Kidney (tissue), 14 donors: ENCODE data around the gene TAS2R38. TPM values are rescaled to one million over a fixed set of nuclear protein-coding genes. Genes with fewer than 3 reads are reported as not detected.

ENCODE experiments used
- DNase-seq, 5 donors: peaks; one replicate each; pipeline ENCODE4 v3.0.0-alpha.2; 2013 to 2020
- FAIRE-seq: peaks from 2 replicates; lab custom pipeline; 2012; peaks lifted over from hg19 to GRCh38; lab: Jason Lieb, UNC
- H3K27ac ChIP-seq, 2 donors: one replicate each; pipeline ENCODE4 v1.7.0; 2013; ENCODE audit warnings: low read depth in 2 of 2, low read length in 2 of 2, inconsistent platforms in 1 of 2
- H3K27me3 ChIP-seq: one replicate; pipeline ENCODE4 v1.7.1; 2013; ENCODE audit warnings: low read length, inconsistent platforms; ENCODE audit not compliant: control insufficient read depth, insufficient read depth
- H3K36me3 ChIP-seq, 3 donors: one replicate each; pipeline versions ENCODE4 v1.7.0 to v1.7.1; 2013; ENCODE audit warnings: low read length in 3 of 3, control low read depth in 1 of 3, inconsistent platforms in 1 of 3; ENCODE audit not compliant: insufficient read depth in 3 of 3, control insufficient read depth in 2 of 3
- H3K4me1 ChIP-seq, 3 donors: one replicate each; pipeline versions ENCODE4 v1.7.0 to v1.7.1; 2013; ENCODE audit warnings: low read length in 3 of 3, inconsistent platforms in 1 of 3, low read depth in 1 of 3; ENCODE audit not compliant: control insufficient read depth in 2 of 3, insufficient read depth in 2 of 3
- H3K4me3 ChIP-seq, 3 donors: one replicate each; pipeline versions ENCODE4 v1.7.0 to v1.8.1; 2013; ENCODE audit warnings: low read length in 3 of 3, control low read depth in 1 of 3, inconsistent platforms in 1 of 3
- H3K9ac ChIP-seq, 3 donors: one replicate each; pipeline versions ENCODE4 v1.7.0 to v1.7.1; 2013; ENCODE audit warnings: low read length in 3 of 3, control low read depth in 1 of 3, inconsistent platforms in 1 of 3
- H3K9me3 ChIP-seq, 3 donors: one replicate each; pipeline versions ENCODE4 v1.7.0 to v1.7.1; 2013; ENCODE audit warnings: low read length in 3 of 3, control low read depth in 1 of 3, inconsistent platforms in 1 of 3; ENCODE audit not compliant: control insufficient read depth in 2 of 3, insufficient read depth in 1 of 3
- intact Hi-C: fragments of 100-400 bp; cut with DNase I; formaldehyde crosslinking; loops from one replicate; pipeline ENCODE4 v1.11.1; 2022
- polyA plus RNA-seq: library from polyadenylated mRNA; stranded (reverse); fragments of 350-450 nt; fragmentation: Illumina TruSeq; extraction: RNeasy Lipid Tissue Mini Kit (QIAGEN cat#74804); gene quantifications from one replicate; pipeline ENCODE4 v1.2.3, GENCODE V29; 2014; ENCODE audit warnings: low read depth, low replicate concordance; ENCODE audit not compliant: insufficient read depth
- total RNA-seq: library from RNA; stranded (reverse); fragmentation: NEBNext Ultra II Directional; extraction: Animal tissue kit (Norgen Biotek cat#: 25700); gene quantifications from one replicate; pipeline ENCODE4 v1.2.1, GENCODE V29; 2021
- TF ChIP-seq, protein P1 (sequence below): IDR thresholded peaks from 3 replicates; pipeline ENCODE4 v1.5.1; 2012; ENCODE audit warnings: mild to moderate bottlenecking, moderate library complexity, borderline replicate concordance; ENCODE audit not compliant: insufficient read depth; ENCODE audit errors: extremely low read depth
- donor health status: control.
- donor health status: control.
- donor health status: control.
- donor health status: control.
- donor health status: control.
- donor health status: DM: yes; HTN: yes; CAD: no.
- donor health status: Normal renal cell carcinoma (clear cell type).

TAS2R38 gene
- total and polyA plus RNA-seq, 2 donors from 2014 or later, result not detected

DNA sequence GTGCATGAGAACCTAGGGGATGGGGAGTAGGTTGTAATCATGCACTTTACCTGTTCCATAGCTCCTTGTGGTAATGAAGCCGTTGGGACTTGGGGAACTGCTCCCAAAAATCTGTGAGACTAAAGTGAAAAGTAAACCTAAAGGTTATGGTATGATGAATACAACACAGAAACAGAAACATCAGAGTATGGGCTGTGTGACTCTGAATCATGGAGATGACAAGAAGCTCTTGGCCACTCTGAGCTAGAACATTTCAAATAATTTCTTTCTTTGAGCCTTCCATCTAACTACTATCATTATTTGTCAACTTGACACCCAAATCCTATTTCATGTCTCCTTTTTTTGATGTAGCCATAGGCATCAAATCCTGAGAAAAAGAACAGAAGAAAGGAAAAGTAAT lies 29.7 kb downstream of the TAS2R38 start:
- Histone ChIP-seq H3K27ac (no peak overlapping the region), H3K27me3 (no peaks in the 10 kb centered on the region), H3K4me1 (no peaks in the 10 kb centered on the region), H3K36me3 (no peaks in the 10 kb centered on the region), H3K9me3 (peaks cover 0 to 11% (median 5%) of the 10 kb centered on the region in 3 donors), H3K9ac (no peak overlapping the region), H3K4me3 (no peak overlapping the region)
- TF ChIP-seq, protein P1, sequence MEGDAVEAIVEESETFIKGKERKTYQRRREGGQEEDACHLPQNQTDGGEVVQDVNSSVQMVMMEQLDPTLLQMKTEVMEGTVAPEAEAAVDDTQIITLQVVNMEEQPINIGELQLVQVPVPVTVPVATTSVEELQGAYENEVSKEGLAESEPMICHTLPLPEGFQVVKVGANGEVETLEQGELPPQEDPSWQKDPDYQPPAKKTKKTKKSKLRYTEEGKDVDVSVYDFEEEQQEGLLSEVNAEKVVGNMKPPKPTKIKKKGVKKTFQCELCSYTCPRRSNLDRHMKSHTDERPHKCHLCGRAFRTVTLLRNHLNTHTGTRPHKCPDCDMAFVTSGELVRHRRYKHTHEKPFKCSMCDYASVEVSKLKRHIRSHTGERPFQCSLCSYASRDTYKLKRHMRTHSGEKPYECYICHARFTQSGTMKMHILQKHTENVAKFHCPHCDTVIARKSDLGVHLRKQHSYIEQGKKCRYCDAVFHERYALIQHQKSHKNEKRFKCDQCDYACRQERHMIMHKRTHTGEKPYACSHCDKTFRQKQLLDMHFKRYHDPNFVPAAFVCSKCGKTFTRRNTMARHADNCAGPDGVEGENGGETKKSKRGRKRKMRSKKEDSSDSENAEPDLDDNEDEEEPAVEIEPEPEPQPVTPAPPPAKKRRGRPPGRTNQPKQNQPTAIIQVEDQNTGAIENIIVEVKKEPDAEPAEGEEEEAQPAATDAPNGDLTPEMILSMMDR, result no peak
- intact Hi-C loops, result no loop called here
- FAIRE-seq, result no peak
- DNase-seq, result no peak

DNA sequence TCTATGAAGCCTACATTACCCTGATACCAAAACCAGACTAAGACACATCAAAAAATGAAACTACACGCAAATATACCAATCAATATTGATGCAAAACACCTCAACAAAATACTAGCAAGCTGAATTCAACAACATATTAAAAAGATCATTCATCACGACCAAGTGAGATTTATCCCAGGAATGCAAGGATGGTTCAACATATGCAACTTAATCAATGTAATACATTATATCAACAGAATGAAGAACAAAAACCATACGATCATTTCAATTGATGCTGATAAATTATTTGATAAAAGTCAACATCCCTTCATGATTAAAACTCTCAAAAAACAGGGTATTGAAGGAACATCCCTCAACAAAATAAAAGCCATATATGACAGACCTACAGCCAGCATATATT lies 32.5 kb downstream of the TAS2R38 start:
- H3K36me3 ChIP-seq, result no peaks in the 10 kb centered on the region
- no peak overlapping the region for H3K27ac ChIP-seq
- no peak overlapping the region for H3K4me3 ChIP-seq
- H3K4me1 ChIP-seq, result no peaks in the 10 kb centered on the region
- no peak overlapping the region for H3K9ac ChIP-seq
- peaks cover 0 to 11% (median 5%) of the 10 kb centered on the region in 3 donors for H3K9me3 ChIP-seq
- no peak for FAIRE-seq
- no peak for DNase-seq
- TF ChIP-seq, protein P1, result no peak
- H3K27me3 ChIP-seq, result no peaks in the 10 kb centered on the region
- intact Hi-C loops, result no loop called here

DNA sequence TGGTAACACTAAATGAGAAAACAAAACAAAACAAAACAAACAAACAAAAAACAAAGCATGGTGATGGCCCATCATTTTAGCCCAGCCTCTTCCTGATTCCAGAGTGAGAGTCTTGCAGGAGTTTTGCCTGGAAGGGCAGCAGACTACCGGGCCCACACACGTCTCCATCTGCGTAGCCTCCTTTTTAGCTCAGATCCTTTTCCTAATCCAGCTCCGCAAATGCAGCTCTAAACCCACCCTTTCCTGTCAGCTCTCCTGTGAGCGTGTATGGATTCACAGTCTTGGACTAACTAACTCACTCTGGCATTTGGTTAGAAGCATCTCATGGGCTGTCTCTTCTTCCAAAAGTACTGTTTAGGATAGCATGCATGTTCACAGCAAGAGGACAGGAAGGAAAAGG lies 43.4 kb downstream of the TAS2R38 start:
- no peaks in the 10 kb centered on the region for H3K36me3 ChIP-seq
- no peak for DNase-seq
- no peak overlapping the region for H3K9ac ChIP-seq
- H3K4me1 ChIP-seq, result no peaks in the 10 kb centered on the region
- TF ChIP-seq, protein P1, result no peak
- intact Hi-C loops, result no loop called here
- no peaks in the 10 kb centered on the region for H3K27me3 ChIP-seq
- no peak for FAIRE-seq
- H3K4me3 ChIP-seq, result no peak overlapping the region
- H3K9me3 ChIP-seq, result no peaks in the 10 kb centered on the region
- H3K27ac ChIP-seq, result no peak overlapping the region

DNA sequence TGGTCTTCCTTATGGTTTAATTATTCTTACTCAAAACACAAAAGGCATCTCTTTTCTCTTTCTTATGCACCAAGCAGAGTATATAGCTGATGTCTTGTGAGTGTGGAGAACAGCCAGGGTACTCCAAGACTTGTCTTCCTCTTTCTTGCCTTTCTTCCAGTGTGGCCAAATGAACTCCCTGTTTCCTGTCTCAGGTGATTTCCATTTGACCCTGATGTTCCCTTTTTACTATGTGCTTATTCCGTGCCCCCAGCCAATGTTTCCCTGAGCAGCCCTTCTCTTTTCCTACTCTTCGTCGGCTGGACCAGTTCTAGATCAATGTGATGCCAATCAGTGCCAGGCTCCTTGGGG lies 44.8 kb downstream of the TAS2R38 start:
- Histone ChIP-seq H3K4me3 (no peak overlapping the region), H3K27ac (no peak overlapping the region), H3K36me3 (no peaks in the 10 kb centered on the region), H3K27me3 (no peaks in the 10 kb centered on the region), H3K4me1 (no peaks in the 10 kb centered on the region), H3K9me3 (no peaks in the 10 kb centered on the region), H3K9ac (no peak overlapping the region)
- DNase-seq (no peak), FAIRE-seq (no peak)
- TF ChIP-seq, protein P1, result no peak
- intact Hi-C loops, result no loop called here
